ENCODE results near the gene VDR. TPM values are rescaled to one million over a fixed set of nuclear protein-coding genes. Genes with fewer than 3 reads are reported as not detected.
A peak's percentile ranks its signal among the peaks of the same experiment; 100 is the strongest.

The VDR gene
- total RNA-seq, 4 donors from 2014 or later: 75.1 to 193 (median 156) TPM

- H3K9me3 ChIP-seq: no peaks in the 10 kb centered on the region
- peak in 1 of 3 donors; percentile 45 for DNase-seq
- peaks cover 0 to 25% (median 6%) of the 10 kb centered on the region in 4 donors for H3K4me1 ChIP-seq
- no peaks in the 10 kb centered on the region for H3K36me3 ChIP-seq
- H3K27ac ChIP-seq: peak overlapping the region in 2 of 4 donors; percentile 5 to 71
- H3K27me3 ChIP-seq: no peaks in the 10 kb centered on the region
- no peak overlapping the region for H3K4me3 ChIP-seq
- TF ChIP-seq POLR2A (IDR thresholded peaks at IDR 0.05) (no peak), CTCF (IDR thresholded peaks at IDR 0.05) (no peak)
These were observed 69.6 kb downstream of the VDR start for GRCh38 chr12:47835006-47835830.

GRCh38 chr12:47834199-47834903 lies 70.4 kb downstream of the VDR start:
- H3K4me3 ChIP-seq: no peak overlapping the region
- no peaks in the 10 kb centered on the region for H3K9me3 ChIP-seq
- no peak for DNase-seq
- peak overlapping the region in 2 of 4 donors; percentile 5 to 71 for H3K27ac ChIP-seq
- TF ChIP-seq POLR2A (IDR thresholded peaks at IDR 0.05) (no peak), CTCF (IDR thresholded peaks at IDR 0.05) (no peak)
- no peaks in the 10 kb centered on the region for H3K36me3 ChIP-seq
- H3K4me1 ChIP-seq: peaks cover under 1 to 25% (median 7%) of the 10 kb centered on the region in 4 donors
- no peaks in the 10 kb centered on the region for H3K27me3 ChIP-seq

- peaks cover 6 to 25% (median 10%) of the 10 kb centered on the region in 4 donors for H3K4me1 ChIP-seq
- TF ChIP-seq POLR2A (IDR thresholded peaks at IDR 0.05) (no peak), CTCF (IDR thresholded peaks at IDR 0.05) (no peak)
- no peaks in the 10 kb centered on the region for H3K36me3 ChIP-seq
- H3K9me3 ChIP-seq: no peaks in the 10 kb centered on the region
- no peak for DNase-seq
- H3K27me3 ChIP-seq: no peaks in the 10 kb centered on the region
- no peak overlapping the region for H3K4me3 ChIP-seq
- peak overlapping the region in 2 of 4 donors; percentile 71 to 91 for H3K27ac ChIP-seq
These were observed 71.2 kb downstream of the VDR start for GRCh38 chr12:47833591-47834012.

GRCh38 chr12:47832263-47832933 lies 72.4 kb downstream of the VDR start:
- no peaks in the 10 kb centered on the region for H3K9me3 ChIP-seq
- peak in 2 of 3 donors; percentile 69 to 77 for DNase-seq
- H3K27me3 ChIP-seq: no peaks in the 10 kb centered on the region
- peak overlapping the region in 2 of 4 donors; percentile 71 to 91 for H3K27ac ChIP-seq
- H3K36me3 ChIP-seq: no peaks in the 10 kb centered on the region
- H3K4me1 ChIP-seq: peaks cover 6 to 25% (median 15%) of the 10 kb centered on the region in 4 donors
- no peak for TF ChIP-seq POLR2A (IDR thresholded peaks at IDR 0.05)
- TF ChIP-seq CTCF (IDR thresholded peaks at IDR 0.05): no peak
- peak overlapping the region in 1 of 4 donors; percentile 11 for H3K4me3 ChIP-seq

- H3K27ac ChIP-seq: peak overlapping the region; percentile 29 to 77 (median 62)
- peaks cover 6 to 17% (median 12%) of the 10 kb centered on the region in 4 donors for H3K4me1 ChIP-seq
- no peaks in the 10 kb centered on the region for H3K9me3 ChIP-seq
- no peaks in the 10 kb centered on the region for H3K27me3 ChIP-seq
- TF ChIP-seq CTCF (IDR thresholded peaks at IDR 0.05): no peak
- no peak for TF ChIP-seq POLR2A (IDR thresholded peaks at IDR 0.05)
- H3K4me3 ChIP-seq: no peak overlapping the region
- DNase-seq: no peak
- no peaks in the 10 kb centered on the region for H3K36me3 ChIP-seq
These were observed 75.2 kb downstream of the VDR start for GRCh38 chr12:47829584-47829983.
